H9 (cell line): Measurements from ENCODE around the gene PDE4C. TPM values are rescaled to one million over a fixed set of nuclear protein-coding genes. Genes with fewer than 3 reads are reported as not detected.

ENCODE experiments used
- DNase-seq: peaks from one replicate; pipeline ENCODE4 v3.0.0-alpha.2; 2017
- H2AFZ ChIP-seq: one replicate; pipeline ENCODE4 v1.6.1; 2013; ENCODE audit warnings: mild to moderate bottlenecking, low read length, control low read depth, moderate library complexity
- H2AK5ac ChIP-seq: 2 replicates; pipeline ENCODE4 v1.6.1; 2013; ENCODE audit warnings: low read length, control low read depth, mixed read lengths; ENCODE audit not compliant: insufficient read length
- H2BK120ac ChIP-seq: one replicate; pipeline ENCODE4 v1.6.1; 2013; ENCODE audit warnings: low read depth, mild to moderate bottlenecking, low read length, control low read depth, inconsistent platforms; ENCODE audit not compliant: poor library complexity, severe bottlenecking
- H2BK12ac ChIP-seq: 2 replicates; pipeline ENCODE4 v1.6.1; 2013; ENCODE audit warnings: low read length, control low read depth, mixed read lengths, low read depth; ENCODE audit not compliant: insufficient read length
- H2BK15ac ChIP-seq: 2 replicates; pipeline ENCODE4 v1.6.1; 2013; ENCODE audit warnings: low read depth, low read length, control low read depth
- H2BK20ac ChIP-seq: one replicate; pipeline ENCODE4 v1.6.1; 2013; ENCODE audit warnings: low read depth, mild to moderate bottlenecking, low read length, control low read depth, inconsistent platforms; ENCODE audit not compliant: poor library complexity, severe bottlenecking
- H2BK5ac ChIP-seq: 2 replicates; pipeline ENCODE4 v1.6.1; 2013; ENCODE audit warnings: low read length, control low read depth, mixed read lengths; ENCODE audit not compliant: insufficient read length
- H3K14ac ChIP-seq: 2 replicates; pipeline ENCODE4 v1.6.1; 2013; ENCODE audit warnings: low read length, control low read depth; ENCODE audit not compliant: insufficient read depth
- H3K18ac ChIP-seq: 2 replicates; pipeline ENCODE4 v1.6.1; 2013; ENCODE audit warnings: low read depth, mild to moderate bottlenecking, mixed read lengths, low read length, control low read depth; ENCODE audit not compliant: insufficient read length
- H3K23ac ChIP-seq: 2 replicates; pipeline ENCODE4 v1.6.1; 2013; ENCODE audit warnings: low read length, control low read depth, mixed read lengths, low read depth; ENCODE audit not compliant: insufficient read length
- H3K23me2 ChIP-seq: 2 replicates; pipeline ENCODE4 v1.6.1; 2013; ENCODE audit warnings: low read depth, mild to moderate bottlenecking, mixed read lengths, low read length, control low read depth; ENCODE audit not compliant: insufficient read length, poor library complexity, severe bottlenecking
- H3K27ac ChIP-seq: 2 replicates; pipeline ENCODE4 v1.5.1; 2013; ENCODE audit warnings: low read length, control low read depth, mixed read lengths, low read depth; ENCODE audit not compliant: insufficient read length
- H3K27me3 ChIP-seq: 2 replicates; pipeline ENCODE4 v1.6.1; 2013; ENCODE audit warnings: low read length, control low read depth, inconsistent platforms; ENCODE audit not compliant: insufficient read depth
- H3K4ac ChIP-seq: 2 replicates; pipeline ENCODE4 v1.6.1; 2013; ENCODE audit warnings: low read depth, mild to moderate bottlenecking, control low read depth, inconsistent platforms, low read length, moderate library complexity
- H3K4me1 ChIP-seq: 2 replicates; pipeline ENCODE4 v1.6.1; 2013; ENCODE audit warnings: low read length, control low read depth, inconsistent platforms; ENCODE audit not compliant: insufficient read depth
- H3K4me2 ChIP-seq: 2 replicates; pipeline ENCODE4 v1.6.1; 2013; ENCODE audit warnings: low read length, control low read depth, mixed read lengths; ENCODE audit not compliant: insufficient read length, insufficient read depth
- H3K56ac ChIP-seq: 2 replicates; pipeline ENCODE4 v1.6.1; 2013; ENCODE audit warnings: low read depth, mild to moderate bottlenecking, mixed read lengths, low read length, control low read depth; ENCODE audit not compliant: insufficient read length
- H3K79me1 ChIP-seq: 2 replicates; pipeline ENCODE4 v1.6.1; 2013; ENCODE audit warnings: low read depth, mild to moderate bottlenecking, moderate library complexity, low read length, control low read depth, inconsistent platforms; ENCODE audit not compliant: insufficient read depth, poor library complexity, severe bottlenecking
- H3K79me2 ChIP-seq: 2 replicates; pipeline ENCODE4 v1.6.1; 2013; ENCODE audit warnings: low read length, control low read depth, inconsistent platforms; ENCODE audit not compliant: insufficient read depth
- H3K9ac ChIP-seq: 2 replicates; pipeline ENCODE4 v1.6.1; 2013; ENCODE audit warnings: low read length, control low read depth, mixed read lengths; ENCODE audit not compliant: insufficient read length; ENCODE audit errors: extremely low read depth
- H3K9me3 ChIP-seq: one replicate; pipeline ENCODE4 v1.6.1; 2013; ENCODE audit warnings: low read depth, low read length, inconsistent platforms; ENCODE audit not compliant: control insufficient read depth
- H3T11ph ChIP-seq: one replicate; pipeline ENCODE4 v1.6.1; 2013; ENCODE audit warnings: mild to moderate bottlenecking, low read length, control low read depth, inconsistent platforms
- H4K20me1 ChIP-seq: one replicate; pipeline ENCODE4 v1.6.1; 2013; ENCODE audit not compliant: control insufficient read depth, insufficient read length, insufficient read depth
- H4K5ac ChIP-seq: 2 replicates; pipeline ENCODE4 v1.6.1; 2013; ENCODE audit warnings: low read depth, mild to moderate bottlenecking, mixed read lengths, low read length, control low read depth; ENCODE audit not compliant: insufficient read length
- H4K8ac ChIP-seq: replicated peaks from 2 replicates; pipeline ENCODE4 v1.6.1; 2013; ENCODE audit warnings: low read length, control low read depth, mixed read lengths, low read depth; ENCODE audit not compliant: insufficient read length
- H4K91ac ChIP-seq: 2 replicates; pipeline ENCODE4 v1.6.1; 2013; ENCODE audit warnings: low read depth, mild to moderate bottlenecking, moderate library complexity, mixed read lengths, low read length, control low read depth; ENCODE audit not compliant: insufficient read length
- H3K27ac Mint-ChIP-seq, 3 experiments: 2 replicates in 2 of 3; 3 replicates in 1 of 3; pipeline ENCODE4 v1.8.0; 2020 to 2021; ENCODE audit warnings: mixed read lengths in 3 of 3, mild to moderate bottlenecking in 1 of 3, moderate library complexity in 1 of 3
- H3K27me3 Mint-ChIP-seq: 2 replicates; pipeline ENCODE4 v1.8.0; 2021; ENCODE audit warnings: low read depth, mild to moderate bottlenecking, moderate library complexity, mixed read lengths
- H3K36me3 Mint-ChIP-seq, 3 experiments: 2 replicates in 2 of 3; 3 replicates in 1 of 3; pipeline ENCODE4 v1.8.0; 2020 to 2021; ENCODE audit warnings: low read depth in 3 of 3, mixed read lengths in 3 of 3; ENCODE audit not compliant: insufficient read depth in 1 of 3
- H3K4me1 Mint-ChIP-seq, 2 experiments: 2 replicates each; pipeline ENCODE4 v1.8.0; 2020; ENCODE audit warnings: mixed read lengths in 2 of 2
- H3K4me3 Mint-ChIP-seq, 2 experiments: 2 replicates in 1 of 2; 3 replicates in 1 of 2; pipeline ENCODE4 v1.8.0; 2020 to 2021; ENCODE audit warnings: mild to moderate bottlenecking in 2 of 2, mixed read lengths in 2 of 2, moderate library complexity in 1 of 2
- H3K9me3 Mint-ChIP-seq, 2 experiments: 2 replicates in 1 of 2; 3 replicates in 1 of 2; pipeline ENCODE4 v1.8.0; 2020; ENCODE audit warnings: mild to moderate bottlenecking in 2 of 2, mixed read lengths in 2 of 2, moderate library complexity in 1 of 2
- CTCF ChIP-seq: fragments of 200-600 bp; sonication (generic); conservative IDR thresholded peaks from 3 replicates; pipeline ENCODE4 v1.8.0; 2021; ENCODE audit warnings: antibody characterized with exemption, mild to moderate bottlenecking
- WGBS: extraction: QIAGEN DNeasy Blood & Tissue Kit; methylation state at CpG from one replicate; pipeline ENCODE4 v1.1.7; 2013; ENCODE audit warnings: missing lambda C conversion rate, low lambda C conversion rate, mixed read lengths; ENCODE audit not compliant: insufficient read length; ENCODE audit errors: extremely low coverage; 5-methylcytosine and 5-hydroxymethylcytosine counted together
- total RNA-seq: library from RNA; stranded (reverse); gene quantifications from 2 replicates; pipeline ENCODE4 v1.2.1, GENCODE V29; 2021

Gene PDE4C
- total RNA-seq, 1 experiment from 2014 or later: 1.8 TPM

- Histone ChIP-seq H3K79me1 (peaks cover 2% of the 10 kb centered on the region), H3K18ac (no peak overlapping the region), H4K5ac (no peak overlapping the region), H3K4ac (no peak overlapping the region), H4K8ac (no peak overlapping the region), H3K4me2 (no peak overlapping the region), H3K27ac (no peak overlapping the region), H2BK120ac (no peak overlapping the region), H4K91ac (no peak overlapping the region), H2AFZ (no peak overlapping the region), H3T11ph (no peak overlapping the region), H3K23ac (no peak overlapping the region), H2BK5ac (no peak overlapping the region), H3K56ac (no peak overlapping the region), H2BK12ac (no peak overlapping the region), H2BK20ac (no peak overlapping the region), H3K27me3 (no peaks in the 10 kb centered on the region), H3K23me2 (no peaks in the 10 kb centered on the region), H3K9ac (no peak overlapping the region), H2AK5ac (no peak overlapping the region), H3K79me2 (peaks cover 3% of the 10 kb centered on the region; the same call in 1 of the 2 replicates), H4K20me1 (no peaks in the 10 kb centered on the region), H2BK15ac (no peak overlapping the region), H3K4me1 (no peaks in the 10 kb centered on the region), H3K14ac (no peak overlapping the region), H3K9me3 (no peaks in the 10 kb centered on the region)
- WGBS: no CpG with 5 or more reads among the region's 13 CpGs
- Mint-ChIP-seq H3K27ac (no peak overlapping the region), H3K4me3 (no peak overlapping the region; a peak in 1 of 5 replicates), H3K9me3 (peaks cover 0 to 3% of the 10 kb centered on the region in 2 experiments; a peak in 1 of 5 replicates), H3K27me3 (peaks cover 4% of the 10 kb centered on the region), H3K4me1 (peaks cover 12 to 18% of the 10 kb centered on the region in 2 experiments), H3K36me3 (peaks cover 0 to 18% (median 16%) of the 10 kb centered on the region in 3 experiments)
- TF ChIP-seq CTCF: no peak
- no peak for DNase-seq
Measured at GRCh38 chr19:18273561-18274218, 47.5 kb upstream of the PDE4C start.
